SK-N-SH treated with all-trans-retinoic acid at 6 μM for 48 hours (cell line): ENCODE results near the gene INSRR.

ENCODE experiments used
- ATAC-seq: fragments of 200-7000 bp; cut with Tn5 transposase; 3 replicates; pipeline ENCODE4 v1.9.1; 2020; ENCODE audit warnings: mild to moderate bottlenecking, moderate library complexity
- ARNTL ChIP-seq: fragments of 450-650 bp; formaldehyde crosslinking; IDR thresholded peaks from 2 replicates; pipeline ENCODE4 v1.5.0; 2020; ENCODE audit warnings: low read depth, mild to moderate bottlenecking, moderate library complexity, borderline replicate concordance
- BACH2 ChIP-seq: fragments of 250-450 bp; sonication (Bioruptor Pico); IDR thresholded peaks from 2 replicates; pipeline ENCODE4 v1.9.0; 2021; ENCODE audit warnings: mild to moderate bottlenecking, borderline replicate concordance
- CREB5 ChIP-seq: fragments of 250-450 bp; sonication (Bioruptor Pico); IDR thresholded peaks from 2 replicates; pipeline ENCODE4 v1.5.1; 2020; ENCODE audit warnings: low read depth, mild to moderate bottlenecking, moderate library complexity
- CSDC2 ChIP-seq: fragments of 250-450 bp; sonication (Bioruptor Pico); IDR thresholded peaks from 2 replicates; pipeline ENCODE4 v1.5.0; 2020; ENCODE audit warnings: mild to moderate bottlenecking, moderate library complexity
- CSRNP3 ChIP-seq: fragments of 250-450 bp; sonication (Bioruptor Pico); IDR thresholded peaks from 2 replicates; pipeline ENCODE4 v1.5.1; 2021; ENCODE audit warnings: mild to moderate bottlenecking, moderate library complexity
- ESRRG ChIP-seq: fragments of 250-450 bp; sonication (Bioruptor Pico); IDR thresholded peaks from 2 replicates; pipeline ENCODE4 v1.6.1; 2021; ENCODE audit warnings: mild to moderate bottlenecking
- GLIS3 ChIP-seq: fragments of 250-450 bp; sonication (Bioruptor Pico); IDR thresholded peaks from 2 replicates; pipeline ENCODE4 v1.5.0; 2020; ENCODE audit warnings: mild to moderate bottlenecking, moderate library complexity
- ISL1 ChIP-seq: fragments of 250-450 bp; sonication (Bioruptor Pico); IDR thresholded peaks from 2 replicates; pipeline ENCODE4 v2.1.2; 2022; ENCODE audit warnings: mild to moderate bottlenecking, moderate library complexity
- OSR1 ChIP-seq: fragments of 250-450 bp; sonication (Bioruptor Pico); IDR thresholded peaks from 2 replicates; pipeline ENCODE4 v1.8.0; 2022; ENCODE audit warnings: moderate library complexity, mild to moderate bottlenecking, inconsistent platforms
- PATZ1 ChIP-seq: fragments of 250-450 bp; sonication (Bioruptor Pico); IDR thresholded peaks from 2 replicates; pipeline ENCODE4 v1.8.0; 2020; ENCODE audit warnings: mild to moderate bottlenecking, moderate library complexity, borderline replicate concordance
- POU6F1 ChIP-seq: fragments of 250-450 bp; sonication (Bioruptor Pico); IDR thresholded peaks from 2 replicates; pipeline ENCODE4 v1.8.0; 2021; ENCODE audit warnings: low read depth, mild to moderate bottlenecking, moderate library complexity, borderline replicate concordance
- RARB ChIP-seq: fragments of 250-450 bp; sonication (Bioruptor Pico); IDR thresholded peaks from 2 replicates; pipeline ENCODE4 v1.8.0; 2021; ENCODE audit warnings: mild to moderate bottlenecking, moderate library complexity
- SNAI2 ChIP-seq: fragments of 250-450 bp; sonication (Bioruptor Pico); IDR thresholded peaks from 2 replicates; pipeline ENCODE4 v1.5.0; 2020; ENCODE audit warnings: mild to moderate bottlenecking, moderate library complexity
- TCF4 ChIP-seq: fragments of 250-450 bp; sonication (Bioruptor Pico); IDR thresholded peaks from 2 replicates; pipeline ENCODE4 v1.8.0; 2021; ENCODE audit warnings: mild to moderate bottlenecking, moderate library complexity, borderline replicate concordance
- TOX ChIP-seq: fragments of 250-450 bp; sonication (Bioruptor Pico); IDR thresholded peaks from 2 replicates; pipeline ENCODE4 v1.8.0; 2021; ENCODE audit warnings: mild to moderate bottlenecking, moderate library complexity, borderline replicate concordance
- TSHZ2 ChIP-seq: fragments of 250-450 bp; sonication (Bioruptor Pico); IDR thresholded peaks from 2 replicates; pipeline ENCODE4 v1.5.0; 2020; ENCODE audit warnings: mild to moderate bottlenecking, moderate library complexity
- ZC3H10 ChIP-seq: fragments of 250-450 bp; sonication (Bioruptor Pico); IDR thresholded peaks from 2 replicates; pipeline ENCODE4 v1.5.1; 2021; ENCODE audit warnings: mild to moderate bottlenecking, moderate library complexity
- ZFP30 ChIP-seq: fragments of 450-650 bp; formaldehyde crosslinking; IDR thresholded peaks from 2 replicates; pipeline ENCODE4 v1.5.0; 2022; ENCODE audit warnings: mild to moderate bottlenecking, moderate library complexity
- ZNF565 ChIP-seq: fragments of 450-650 bp; formaldehyde crosslinking; conservative IDR thresholded peaks from 2 replicates; pipeline ENCODE4 v1.5.0; 2020; ENCODE audit warnings: low read depth, mild to moderate bottlenecking, moderate library complexity
- ZNF70 ChIP-seq: fragments of 450-650 bp; formaldehyde crosslinking; IDR thresholded peaks from 2 replicates; pipeline ENCODE4 v1.5.0; 2020; ENCODE audit warnings: mild to moderate bottlenecking, moderate library complexity
- ZNF8 ChIP-seq: fragments of 450-650 bp; formaldehyde crosslinking; IDR thresholded peaks from 2 replicates; pipeline ENCODE4 v1.5.0; 2020; ENCODE audit warnings: mild to moderate bottlenecking, moderate library complexity

The INSRR gene

GRCh38 chr1:156895455-156895812 is 36.5 kb upstream of the INSRR start:
- ATAC-seq, result no peak
- TF ChIP-seq CREB5 (CRISPR knock-in tag), result no peak
- no peak for TF ChIP-seq OSR1 (CRISPR knock-in tag)
- TF ChIP-seq TCF4, result no peak
- no peak for TF ChIP-seq ARNTL
- no peak for TF ChIP-seq POU6F1 (CRISPR knock-in tag)
- TF ChIP-seq ZNF8 (CRISPR knock-in tag), result no peak
- TF ChIP-seq PATZ1 (CRISPR knock-in tag), result no peak
- TF ChIP-seq ZNF565 (CRISPR knock-in tag), result no peak
- TF ChIP-seq CSRNP3, result no peak
- no peak for TF ChIP-seq RARB (CRISPR knock-in tag)
- TF ChIP-seq ESRRG (CRISPR knock-in tag), result no peak
- no peak for TF ChIP-seq BACH2
- TF ChIP-seq TOX (CRISPR knock-in tag), result no peak
- TF ChIP-seq SNAI2 (CRISPR knock-in tag), result no peak
- TF ChIP-seq TSHZ2 (CRISPR knock-in tag), result no peak
- TF ChIP-seq ZFP30, result no peak
- no peak for TF ChIP-seq ZC3H10 (CRISPR knock-in tag)

- no peak for ATAC-seq
- TF ChIP-seq CSDC2 (CRISPR knock-in tag) (no peak), GLIS3 (CRISPR knock-in tag) (no peak), TCF4 (no peak), OSR1 (CRISPR knock-in tag) (no peak), ESRRG (CRISPR knock-in tag) (no peak), BACH2 (no peak), CREB5 (CRISPR knock-in tag) (no peak), ZNF70 (CRISPR knock-in tag) (no peak), ARNTL (no peak), ISL1 (CRISPR knock-in tag) (no peak), RARB (CRISPR knock-in tag) (no peak), ZNF565 (CRISPR knock-in tag) (no peak)
These were observed 36.0 kb upstream of the INSRR start for GRCh38 chr1:156894711-156895454.
